Measurements from ENCODE around the gene AFP. TPM values are rescaled to one million over a fixed set of nuclear protein-coding genes. Genes with fewer than 3 reads are reported as not detected.

The AFP gene
- total and polyA plus RNA-seq, 2 of the 8 experiments (the other 6 are each of a cell fraction or from before 2014, with no cell fraction given): 6.1 to 10.4 TPM

DNA sequence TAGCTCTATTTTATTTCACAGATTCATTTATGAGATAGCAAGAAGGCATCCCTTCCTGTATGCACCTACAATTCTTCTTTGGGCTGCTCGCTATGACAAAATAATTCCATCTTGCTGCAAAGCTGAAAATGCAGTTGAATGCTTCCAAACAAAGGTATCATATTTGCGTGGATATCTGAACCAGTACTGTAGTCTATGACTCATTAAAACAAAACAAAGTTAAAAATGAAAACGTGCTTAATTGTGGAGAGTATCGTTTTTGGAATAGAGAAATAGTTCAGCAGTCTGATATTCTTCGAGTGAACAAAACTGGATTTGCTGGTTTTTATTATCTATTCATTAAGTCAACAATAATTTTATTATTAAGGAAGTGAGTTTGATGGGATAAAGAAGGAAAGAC, 6.3 kb downstream of the AFP start:
- Histone ChIP-seq H3K18ac (ENCODE audit: extremely low read depth, low read length) (no peak overlapping the region), H3K56ac (replicated peaks; ENCODE audit: insufficient read length, low read depth, low read length) (no peak overlapping the region), H2BK15ac (ENCODE audit: low read length) (no peak overlapping the region), H3K27me3 (replicated peaks in 1 of 4; ENCODE audit: control insufficient read depth in 3 of 4, extremely low read depth in 1 of 4, insufficient read depth in 3 of 4, low read length in 3 of 4) (no peaks in the 10 kb centered on the region), H2BK20ac (ENCODE audit: low read length) (no peak overlapping the region), H2BK5ac (ENCODE audit: low read depth, low read length) (no peak overlapping the region), H3K36me3 (ENCODE audit: control insufficient read depth in 2 of 4, insufficient read depth in 4 of 4, low read length in 3 of 4) (no peaks in the 10 kb centered on the region), H3K14ac (ENCODE audit: insufficient read length) (no peak overlapping the region), H4K5ac (ENCODE audit: insufficient read length, low read depth, low read length) (no peak overlapping the region), H4K91ac (replicated peaks; ENCODE audit: insufficient read length, low read length) (no peak overlapping the region), H3K4me2 (ENCODE audit: insufficient read depth in 1 of 2, low read depth in 2 of 2, low read length in 2 of 2) (no peak overlapping the region), H3K9me3 (ENCODE audit: insufficient read depth in 2 of 2, low read depth in 1 of 2, low read length in 1 of 2) (no peaks in the 10 kb centered on the region), H2BK120ac (replicated peaks; ENCODE audit: low read depth, low read length) (no peak overlapping the region), H3K9ac (replicated peaks in 1 of 4; ENCODE audit: extremely low read depth in 1 of 4, low read depth in 3 of 4, low read length in 3 of 4) (no peak overlapping the region), H3K23me2 (ENCODE audit: low read depth, low read length) (no peaks in the 10 kb centered on the region), H3K23ac (ENCODE audit: insufficient read length) (no peak overlapping the region), H2AFZ (ENCODE audit: low read length) (no peak overlapping the region), H3K79me1 (ENCODE audit: low read depth, low read length) (no peaks in the 10 kb centered on the region), H3K79me2 (ENCODE audit: control insufficient read depth in 1 of 2, insufficient read depth in 2 of 2, low read length in 2 of 2) (no peaks in the 10 kb centered on the region), H2BK12ac (ENCODE audit: low read depth, low read length) (no peak overlapping the region), H3K4ac (replicated peaks; ENCODE audit: insufficient read length, low read depth, low read length) (no peak overlapping the region), H3K4me1 (replicated peaks in 1 of 4; ENCODE audit: control insufficient read depth in 3 of 4, insufficient read depth in 4 of 4, low read length in 3 of 4) (no peaks in the 10 kb centered on the region), H2AK5ac (ENCODE audit: low read depth, low read length) (no peak overlapping the region), H3K4me3 (ENCODE audit: extremely low read depth in 1 of 4, insufficient read depth in 2 of 4, low read depth in 3 of 4, low read length in 4 of 4) (no peak overlapping the region), H3K27ac (ENCODE audit: low read depth, low read length) (no peak overlapping the region), H4K20me1 (replicated peaks in 1 of 2; ENCODE audit: control insufficient read depth in 1 of 2, insufficient read depth in 2 of 2, low read length in 2 of 2) (no peaks in the 10 kb centered on the region), H4K8ac (ENCODE audit: extremely low read depth, insufficient read depth, low read length) (no peak overlapping the region)
- CTCF ChIA-PET (ENCODE audit: partially characterized antibody): interaction anchor here (1.2 kb wide), 1 partner anchor 101 kb away, joined by 4 read pairs; no protein-coding TSS in a partner anchor
- 76% methylated on average over 5 of the region's 5 CpGs; no CpG with 5 or more reads in 1 of the 2 experiments for WGBS, 2 experiments (ENCODE audit: extremely low coverage in 1 of 2, insufficient coverage in 1 of 2, insufficient read length in 1 of 2, insufficient replicate concordance in 2 of 2, low coverage in 1 of 2, low lambda C conversion rate in 2 of 2, missing lambda C conversion rate in 1 of 2)
- no peak for FAIRE-seq
- DNase-seq (ENCODE audit: low read depth in 1 of 2, low spot score in 2 of 2): no peak
- POLR2A ChIA-PET (ENCODE audit: partially characterized antibody): no interaction called here
- TF ChIP-seq POLR2A (IDR thresholded peaks at IDR 0.05; ENCODE audit: control extremely low read depth in 1 of 2, low read depth in 2 of 2, low read length in 2 of 2): no peak
- TF ChIP-seq TBP (IDR thresholded peaks at IDR 0.05; ENCODE audit: low read depth, low read length): no peak
- no peak for TF ChIP-seq TCF12 (IDR thresholded peaks at IDR 0.05; ENCODE audit: low read depth, low read length)
- no peak for TF ChIP-seq SAP30 (IDR thresholded peaks at IDR 0.05; ENCODE audit: insufficient read depth, insufficient replicate concordance, low read length)
- TF ChIP-seq FOSL1 (IDR thresholded peaks at IDR 0.05; ENCODE audit: insufficient read depth, low read depth, low read length): no peak
- TF ChIP-seq GABPA (IDR thresholded peaks at IDR 0.05; ENCODE audit: borderline replicate concordance, insufficient read depth, low read length): no peak
- TF ChIP-seq, protein P1, sequence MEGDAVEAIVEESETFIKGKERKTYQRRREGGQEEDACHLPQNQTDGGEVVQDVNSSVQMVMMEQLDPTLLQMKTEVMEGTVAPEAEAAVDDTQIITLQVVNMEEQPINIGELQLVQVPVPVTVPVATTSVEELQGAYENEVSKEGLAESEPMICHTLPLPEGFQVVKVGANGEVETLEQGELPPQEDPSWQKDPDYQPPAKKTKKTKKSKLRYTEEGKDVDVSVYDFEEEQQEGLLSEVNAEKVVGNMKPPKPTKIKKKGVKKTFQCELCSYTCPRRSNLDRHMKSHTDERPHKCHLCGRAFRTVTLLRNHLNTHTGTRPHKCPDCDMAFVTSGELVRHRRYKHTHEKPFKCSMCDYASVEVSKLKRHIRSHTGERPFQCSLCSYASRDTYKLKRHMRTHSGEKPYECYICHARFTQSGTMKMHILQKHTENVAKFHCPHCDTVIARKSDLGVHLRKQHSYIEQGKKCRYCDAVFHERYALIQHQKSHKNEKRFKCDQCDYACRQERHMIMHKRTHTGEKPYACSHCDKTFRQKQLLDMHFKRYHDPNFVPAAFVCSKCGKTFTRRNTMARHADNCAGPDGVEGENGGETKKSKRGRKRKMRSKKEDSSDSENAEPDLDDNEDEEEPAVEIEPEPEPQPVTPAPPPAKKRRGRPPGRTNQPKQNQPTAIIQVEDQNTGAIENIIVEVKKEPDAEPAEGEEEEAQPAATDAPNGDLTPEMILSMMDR (IDR thresholded peaks at IDR 0.05; ENCODE audit: control extremely low read depth in 1 of 3, insufficient read depth in 1 of 3, low read depth in 1 of 3, low read length in 3 of 3): no peak
- no peak for TF ChIP-seq TAF1 (IDR thresholded peaks at IDR 0.05; ENCODE audit: low read depth, low read length)
- TF ChIP-seq, protein P2, sequence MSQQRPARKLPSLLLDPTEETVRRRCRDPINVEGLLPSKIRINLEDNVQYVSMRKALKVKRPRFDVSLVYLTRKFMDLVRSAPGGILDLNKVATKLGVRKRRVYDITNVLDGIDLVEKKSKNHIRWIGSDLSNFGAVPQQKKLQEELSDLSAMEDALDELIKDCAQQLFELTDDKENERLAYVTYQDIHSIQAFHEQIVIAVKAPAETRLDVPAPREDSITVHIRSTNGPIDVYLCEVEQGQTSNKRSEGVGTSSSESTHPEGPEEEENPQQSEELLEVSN (IDR thresholded peaks at IDR 0.05): no peak
